GM18520 (cell line): ENCODE results near the gene TM6SF1.

Experiments
- ATAC-seq: cut with Tn5 transposase; IDR thresholded peaks from one replicate; pipeline ENCODE4 v1.9.1; 2021; ENCODE audit not compliant: unreplicated experiment

TM6SF1 gene

GRCh38 chr15:83170474-83171165 lies 63.2 kb downstream of the TM6SF1 start:
- no peak for ATAC-seq

- ATAC-seq = no peak
These were observed 67.4 kb downstream of the TM6SF1 start for GRCh38 chr15:83174891-83175290.

DNA sequence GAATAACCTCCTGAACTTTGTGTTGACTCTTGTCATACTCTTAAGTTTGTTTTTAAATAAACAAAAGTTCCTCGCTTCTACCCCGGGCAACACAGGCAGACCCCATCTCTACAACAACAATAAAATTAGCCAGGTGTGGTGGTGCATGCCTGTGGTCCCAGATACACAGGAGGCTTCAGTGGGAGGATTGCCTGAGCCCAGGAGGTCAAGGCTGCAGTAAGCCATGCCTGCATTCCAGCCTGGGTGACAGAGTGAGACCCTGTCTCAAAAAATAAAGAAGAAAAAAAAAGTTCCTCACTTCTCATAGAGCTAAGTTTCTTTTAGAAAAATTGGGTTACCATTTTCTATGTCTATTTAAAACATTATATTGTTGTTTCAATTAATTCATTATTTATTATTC lies 70.9 kb downstream of the TM6SF1 start:
- no peak for ATAC-seq

DNA sequence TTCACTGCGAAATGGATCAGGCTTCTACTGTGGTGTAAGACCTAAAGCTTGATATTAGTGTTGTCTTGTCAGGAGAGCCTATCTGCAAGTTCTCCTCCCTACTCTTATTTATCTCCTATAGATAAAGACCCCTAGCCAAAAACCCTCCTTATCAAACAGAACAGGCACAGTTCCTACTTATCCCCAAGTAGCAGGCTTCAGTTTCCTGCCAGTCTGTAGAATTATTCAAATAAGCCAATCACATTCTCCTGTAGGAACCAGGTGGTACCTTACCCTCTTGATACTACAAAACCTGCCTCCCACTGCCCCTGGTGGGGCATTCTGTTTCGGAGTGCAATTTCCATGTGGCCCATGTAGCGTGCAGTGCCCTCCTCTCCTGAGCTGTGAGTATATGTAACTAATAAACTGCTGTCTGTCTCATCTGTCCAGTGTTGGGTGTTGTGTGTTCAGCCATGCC lies 71.5 kb downstream of the TM6SF1 start:
- no peak for ATAC-seq

GRCh38 chr15:83185561-83185960 lies 78.1 kb downstream of the TM6SF1 start:
- no peak for ATAC-seq
